HG02885 (cell line): Measurements from ENCODE around the gene CCL3.
"Not testable (repeated sequence)": the region's sequence is repeated elsewhere in the genome, so short reads cannot be mapped to it uniquely, and the experiment has no call there.

ENCODE experiments used
- ATAC-seq: cut with Tn5 transposase; IDR thresholded peaks from one replicate; pipeline ENCODE4 v1.9.1; 2021; ENCODE audit warnings: mild to moderate bottlenecking; ENCODE audit not compliant: unreplicated experiment, poor library complexity

CCL3 gene

GRCh38 chr17:36089888-36090836 is at the start of gene CCL3:
Gene CCL3 (minus strand): TSS chr17:36090143. CDS start chr17:36090058, 85 bp downstream.
- peak; percentile 75 for ATAC-seq

GRCh38 chr17:36136439-36136838 is 46.5 kb upstream of the CCL3 start:
- no peak for ATAC-seq

- no peak for ATAC-seq
Measured at GRCh38 chr17:36136036-36136435, 46.1 kb upstream of the CCL3 start.

GRCh38 chr17:36135465-36135864 is 45.5 kb upstream of the CCL3 start:
- ATAC-seq, result no peak

- no peak for ATAC-seq
Measured at GRCh38 chr17:36133602-36134236, 43.8 kb upstream of the CCL3 start.

GRCh38 chr17:36132421-36132831 is 42.5 kb upstream of the CCL3 start:
- no peak for ATAC-seq

- ATAC-seq, result no peak
Measured at GRCh38 chr17:36131931-36132330, 42.0 kb upstream of the CCL3 start.

- no peak for ATAC-seq
Measured at GRCh38 chr17:36131421-36131820, 41.5 kb upstream of the CCL3 start.

GRCh38 chr17:36130346-36130745 is 40.4 kb upstream of the CCL3 start:
- ATAC-seq, result no peak

GRCh38 chr17:36129616-36130015 is 39.7 kb upstream of the CCL3 start:
- ATAC-seq, result no peak

- no peak for ATAC-seq
Measured at GRCh38 chr17:36128411-36128978, 38.6 kb upstream of the CCL3 start.

GRCh38 chr17:36127911-36128310 is 38.0 kb upstream of the CCL3 start:
- ATAC-seq, result no peak

GRCh38 chr17:36127199-36127893 is 37.4 kb upstream of the CCL3 start:
- peak; percentile 40 for ATAC-seq

- ATAC-seq, result no peak
Measured at GRCh38 chr17:36124879-36125824, 35.2 kb upstream of the CCL3 start.

- no peak for ATAC-seq
Measured at GRCh38 chr17:36123431-36123830, 33.5 kb upstream of the CCL3 start.

- not testable (repeated sequence) for ATAC-seq
Measured at GRCh38 chr17:36121099-36121498, 31.2 kb upstream of the CCL3 start.

- ATAC-seq, result no peak
Measured at GRCh38 chr17:36120221-36120620, 30.3 kb upstream of the CCL3 start.

GRCh38 chr17:36118477-36119353 is 28.8 kb upstream of the CCL3 start:
- no peak for ATAC-seq
